Lower leg skin (tissue), 4 donors: ENCODE results near the gene WDFY4. TPM values are rescaled to one million over a fixed set of nuclear protein-coding genes. Genes with fewer than 3 reads are reported as not detected.

Experiments
- DNase-seq, 2 donors: peaks; one replicate each; pipeline ENCODE4 v3.0.0-alpha.2; 2019; ENCODE audit warnings: low spot score in 2 of 2
- H3K4me3 ChIP-seq: fragments of 200-600 bp; sonication (generic); 2 replicates; pipeline ENCODE4 v1.5.1; 2017; ENCODE audit warnings: mild to moderate bottlenecking, low read depth; ENCODE audit not compliant: poor library complexity, severe bottlenecking
- CTCF ChIP-seq, 3 donors: fragments of 450-650 bp; IDR thresholded peaks; one replicate each; pipeline ENCODE4 v1.5.1; 2016; ENCODE audit warnings: antibody characterized with exemption in 3 of 3, mild to moderate bottlenecking in 3 of 3, moderate library complexity in 2 of 3
- POLR2A ChIP-seq, 2 donors: fragments of 450-650 bp; IDR thresholded peaks; one replicate each; pipeline ENCODE4 v1.6.1; 2016 to 2017; ENCODE audit warnings: antibody characterized with exemption in 2 of 2, mild to moderate bottlenecking in 1 of 2, moderate library complexity in 1 of 2
- WGBS, 2 donors: methylation state at CpG; one replicate each; pipeline ENCODE4 v1.1.5; 2018; 5-methylcytosine and 5-hydroxymethylcytosine counted together
- intact Hi-C: fragments of 100-400 bp; cut with DNase I; formaldehyde crosslinking; loops from one replicate; pipeline ENCODE4 v1.15.0; 2023; ENCODE audit warnings: low total_unique reads
- total RNA-seq, 4 donors: library from RNA; depleted of rRNA; stranded (reverse); fragments of >200 nt; gene quantifications; one replicate each; pipeline ENCODE4 v1.1.0, GENCODE V29; 2016

Gene WDFY4
- total RNA-seq, 4 donors from 2014 or later, result 0.91 to 4.2 (median 1.1) TPM

DNA sequence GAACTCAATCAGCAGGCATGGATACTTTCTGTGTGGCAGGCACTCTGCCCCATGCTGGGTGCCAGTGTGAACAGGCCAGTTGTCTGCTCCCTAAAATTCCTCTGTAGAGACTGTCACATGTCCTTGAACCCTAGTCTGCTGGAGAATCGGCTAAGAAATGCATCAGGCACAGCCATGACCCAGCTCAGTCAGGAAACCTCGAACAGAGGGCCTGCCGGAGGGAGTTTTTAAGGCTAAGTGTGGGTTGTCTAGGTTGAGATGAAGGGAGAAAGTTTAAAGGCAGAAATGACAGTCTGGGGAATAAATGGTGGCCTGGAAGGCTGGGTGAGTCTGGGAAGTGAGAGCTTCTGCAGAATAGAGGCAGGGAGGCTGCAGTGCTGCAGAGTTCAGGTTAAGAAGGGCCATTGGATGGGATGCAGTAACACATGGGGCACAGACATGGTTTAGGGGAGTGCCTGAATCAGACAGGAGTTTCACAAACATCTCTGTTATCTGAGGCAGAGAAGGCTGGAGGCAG, 45.3 kb downstream of the WDFY4 start:
- DNase-seq, result no peak
- no peak for TF ChIP-seq POLR2A (IDR thresholded peaks at IDR 0.05)
- no peak for TF ChIP-seq CTCF (IDR thresholded peaks at IDR 0.05)
- 82 to 91% methylated on average over 3 of the region's 3 CpGs for WGBS, 2 donors
- H3K4me3 ChIP-seq, result no peak overlapping the region
- intact Hi-C loops, result loop anchor here (10.0 kb wide), 1 partner anchor 875 kb away; no protein-coding TSS in a partner anchor

DNA sequence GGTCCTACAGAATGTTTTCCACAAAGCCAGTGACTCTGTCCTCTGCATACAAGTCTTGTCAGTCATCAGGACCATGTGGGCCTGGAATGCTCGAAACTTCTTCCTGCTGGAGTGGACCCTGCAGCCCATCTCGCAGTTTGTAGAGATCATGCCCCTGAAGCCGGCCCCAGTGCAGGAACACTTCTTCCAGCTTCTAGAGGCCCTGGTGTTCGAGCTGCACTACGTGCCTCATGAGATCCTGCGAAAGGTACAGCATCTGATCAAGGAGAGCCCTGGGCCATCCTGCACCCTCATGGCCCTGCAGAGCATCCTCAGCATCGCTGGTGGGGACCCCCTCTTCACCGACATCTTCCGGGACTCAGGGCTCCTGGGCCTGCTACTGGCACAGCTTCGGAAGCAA, 46.5 kb downstream of the WDFY4 start:
- H3K4me3 ChIP-seq, result no peak overlapping the region
- 90 to 95% methylated on average over 10 of the region's 10 CpGs for WGBS, 2 donors
- TF ChIP-seq CTCF (IDR thresholded peaks at IDR 0.05), result no peak
- intact Hi-C loops, result loop anchor here (10.0 kb wide), 1 partner anchor 874 kb away; no protein-coding TSS in a partner anchor
- DNase-seq, result no peak

DNA sequence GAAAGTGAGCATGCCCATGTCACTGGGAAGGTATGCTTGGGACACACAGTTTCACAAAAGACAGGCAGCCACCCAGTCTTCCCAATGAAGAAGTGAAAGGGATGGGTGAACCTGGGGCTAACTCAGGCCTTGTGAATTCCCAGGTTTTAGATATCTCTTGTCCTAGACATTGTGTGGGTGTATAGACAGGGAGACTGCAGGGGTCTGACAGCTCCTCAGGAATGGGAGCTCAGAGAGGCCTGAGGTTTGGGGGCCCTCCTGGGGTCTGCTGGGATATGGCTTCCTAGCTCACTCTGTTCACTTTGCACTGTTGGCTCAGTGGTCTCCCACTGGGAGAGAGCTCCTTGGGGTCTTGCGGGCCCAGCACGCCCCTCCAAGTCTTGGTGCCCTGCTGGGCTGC, 47.0 kb downstream of the WDFY4 start:
- TF ChIP-seq POLR2A (IDR thresholded peaks at IDR 0.05), result no peak
- no peak for TF ChIP-seq CTCF (IDR thresholded peaks at IDR 0.05)
- DNase-seq, result no peak
- intact Hi-C loops, result loop anchor here (10.0 kb wide), 1 partner anchor 873 kb away; no protein-coding TSS in a partner anchor
- no peak overlapping the region for H3K4me3 ChIP-seq
- WGBS, 2 donors, result 86 to 92% methylated on average over 2 of the region's 2 CpGs

DNA sequence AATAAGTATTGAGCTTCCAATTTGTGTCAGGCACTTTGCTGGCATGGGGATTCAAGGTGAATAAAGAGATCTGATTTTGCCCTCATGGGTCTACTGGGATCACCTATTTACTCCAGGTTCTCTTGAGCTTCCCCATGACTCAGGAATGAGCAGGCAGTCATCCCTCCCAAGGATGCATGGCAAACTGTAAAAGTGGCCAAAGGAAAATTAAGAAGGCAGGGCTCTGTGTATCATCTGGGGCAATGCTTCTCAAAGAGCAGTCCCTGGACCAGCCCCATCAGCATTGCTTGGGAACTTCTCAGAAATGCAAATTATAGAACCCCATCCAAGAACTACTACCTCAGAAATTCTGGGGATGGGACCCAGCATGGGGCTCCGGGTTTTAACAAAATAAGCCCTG, 48.7 kb downstream of the WDFY4 start:
- no peak overlapping the region for H3K4me3 ChIP-seq
- no peak for DNase-seq
- TF ChIP-seq POLR2A (IDR thresholded peaks at IDR 0.05) (no peak), CTCF (IDR thresholded peaks at IDR 0.05) (no peak)
- intact Hi-C loops, result loop anchor here (10.0 kb wide), 1 partner anchor 871 kb away; no protein-coding TSS in a partner anchor
- WGBS, 2 donors, result 18 to 58% methylated on average over 1 of the region's 1 CpG

DNA sequence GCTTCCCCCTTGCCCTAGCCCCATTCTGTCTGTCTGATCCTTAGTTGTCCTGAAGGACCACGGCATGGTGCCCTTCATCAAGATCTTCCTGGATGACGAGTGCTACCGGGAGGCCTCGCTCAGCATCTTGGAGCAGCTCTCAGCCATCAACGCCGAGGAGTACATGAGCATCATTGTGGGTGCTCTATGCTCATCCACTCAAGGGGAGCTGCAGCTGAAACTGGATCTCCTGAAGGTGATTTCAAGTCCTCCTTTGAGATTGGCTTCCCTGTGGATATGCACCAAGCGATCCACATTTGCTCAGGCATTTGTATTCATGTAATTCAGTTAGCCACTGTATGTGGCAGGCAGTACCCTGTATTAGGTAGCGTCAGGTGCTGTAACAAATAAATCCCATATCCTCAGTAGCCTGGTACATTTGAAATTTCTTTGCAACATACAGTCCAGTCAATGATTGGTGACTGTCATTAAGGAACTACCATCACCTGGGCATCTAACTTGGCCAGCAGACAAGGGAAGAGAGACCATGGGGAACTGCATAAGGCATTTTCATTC, 51.2 kb downstream of the WDFY4 start:
- TF ChIP-seq CTCF (IDR thresholded peaks at IDR 0.05), result no peak
- no peak for TF ChIP-seq POLR2A (IDR thresholded peaks at IDR 0.05)
- DNase-seq, result no peak
- WGBS, 2 donors, result 82 to 89% methylated on average over 8 of the region's 8 CpGs
- no peak overlapping the region for H3K4me3 ChIP-seq
- intact Hi-C loops, result loop anchor here (10.0 kb wide), 1 partner anchor 869 kb away; no protein-coding TSS in a partner anchor
